ENCODE results near the gene NXPH4.

DNA sequence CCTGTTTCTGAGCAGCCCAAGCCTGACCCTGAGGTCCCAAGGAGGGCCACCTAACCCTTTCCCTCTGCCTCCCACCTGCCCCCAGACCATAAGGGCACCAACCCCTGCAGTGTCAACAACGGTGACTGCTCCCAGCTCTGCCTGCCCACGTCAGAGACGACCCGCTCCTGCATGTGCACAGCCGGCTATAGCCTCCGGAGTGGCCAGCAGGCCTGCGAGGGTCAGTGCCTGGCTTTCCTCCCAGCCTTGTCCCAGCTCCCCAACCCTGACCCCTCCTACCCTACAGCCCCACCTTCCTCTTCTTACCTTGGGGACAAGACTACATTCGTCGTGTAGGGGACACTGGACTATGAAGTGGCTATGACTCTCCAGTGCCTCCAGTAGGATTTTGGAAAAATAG is 35.5 kb upstream of the NXPH4 start:
- TF ChIP-seq CTCF (conservative IDR thresholded peaks at IDR 0.05) (no peak), ZFX (IDR thresholded peaks at IDR 0.05) (no peak)
